Thyroid gland (tissue), 4 donors: ENCODE data around the gene PGBD5.

Source experiments
- POLR2A ChIP-seq, 2 donors: fragments of 450-650 bp; IDR thresholded peaks; one replicate each; pipeline ENCODE4 v1.6.1; 2017; ENCODE audit warnings: antibody characterized with exemption in 2 of 2, mild to moderate bottlenecking in 2 of 2, moderate library complexity in 1 of 2
- TF ChIP-seq, protein P1 (sequence below), 6 experiments: fragments of 200-600 bp in 3 of 6; fragments of 450-650 bp in 3 of 6; sonication (generic) in 3 of 6; IDR thresholded peaks; one replicate each; pipeline ENCODE4 v1.5.1; 2016 to 2019; ENCODE audit warnings: antibody characterized with exemption in 6 of 6, mild to moderate bottlenecking in 2 of 6, inconsistent platforms in 1 of 6, moderate library complexity in 1 of 6

DNA sequence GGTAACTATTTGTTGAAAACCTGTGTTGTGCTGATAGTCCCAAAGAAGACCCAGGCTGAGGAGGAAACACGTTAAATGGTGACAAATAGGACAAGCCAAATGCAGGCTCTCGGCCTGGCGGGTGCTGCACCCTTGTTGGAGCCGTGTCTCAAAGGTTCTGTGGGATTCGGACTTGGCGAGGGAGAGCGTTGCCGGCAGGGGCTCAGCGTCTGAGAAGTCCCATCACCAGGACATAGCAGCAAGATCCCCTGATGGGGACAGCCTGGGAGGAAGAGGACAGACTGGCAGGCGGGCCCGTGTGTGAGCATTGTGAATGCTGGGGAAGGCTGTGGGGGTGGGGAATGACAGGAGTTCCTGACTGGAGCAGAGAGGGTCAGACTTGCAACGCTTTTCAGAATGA lies 142.5 kb downstream of the PGBD5 start:
- no peak for TF ChIP-seq POLR2A (IDR thresholded peaks at IDR 0.05)
- TF ChIP-seq, protein P1, sequence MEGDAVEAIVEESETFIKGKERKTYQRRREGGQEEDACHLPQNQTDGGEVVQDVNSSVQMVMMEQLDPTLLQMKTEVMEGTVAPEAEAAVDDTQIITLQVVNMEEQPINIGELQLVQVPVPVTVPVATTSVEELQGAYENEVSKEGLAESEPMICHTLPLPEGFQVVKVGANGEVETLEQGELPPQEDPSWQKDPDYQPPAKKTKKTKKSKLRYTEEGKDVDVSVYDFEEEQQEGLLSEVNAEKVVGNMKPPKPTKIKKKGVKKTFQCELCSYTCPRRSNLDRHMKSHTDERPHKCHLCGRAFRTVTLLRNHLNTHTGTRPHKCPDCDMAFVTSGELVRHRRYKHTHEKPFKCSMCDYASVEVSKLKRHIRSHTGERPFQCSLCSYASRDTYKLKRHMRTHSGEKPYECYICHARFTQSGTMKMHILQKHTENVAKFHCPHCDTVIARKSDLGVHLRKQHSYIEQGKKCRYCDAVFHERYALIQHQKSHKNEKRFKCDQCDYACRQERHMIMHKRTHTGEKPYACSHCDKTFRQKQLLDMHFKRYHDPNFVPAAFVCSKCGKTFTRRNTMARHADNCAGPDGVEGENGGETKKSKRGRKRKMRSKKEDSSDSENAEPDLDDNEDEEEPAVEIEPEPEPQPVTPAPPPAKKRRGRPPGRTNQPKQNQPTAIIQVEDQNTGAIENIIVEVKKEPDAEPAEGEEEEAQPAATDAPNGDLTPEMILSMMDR (IDR thresholded peaks at IDR 0.05), result no peak
